HG02870 (cell line): ENCODE data around the gene TLL2.

Source experiments
- ATAC-seq: cut with Tn5 transposase; IDR thresholded peaks from one replicate; pipeline ENCODE4 v1.9.1; 2021; ENCODE audit warnings: mild to moderate bottlenecking, moderate library complexity; ENCODE audit not compliant: unreplicated experiment

The TLL2 gene

GRCh38 chr10:96431211-96431970 is 82.3 kb downstream of the TLL2 start:
- ATAC-seq, result no peak

DNA sequence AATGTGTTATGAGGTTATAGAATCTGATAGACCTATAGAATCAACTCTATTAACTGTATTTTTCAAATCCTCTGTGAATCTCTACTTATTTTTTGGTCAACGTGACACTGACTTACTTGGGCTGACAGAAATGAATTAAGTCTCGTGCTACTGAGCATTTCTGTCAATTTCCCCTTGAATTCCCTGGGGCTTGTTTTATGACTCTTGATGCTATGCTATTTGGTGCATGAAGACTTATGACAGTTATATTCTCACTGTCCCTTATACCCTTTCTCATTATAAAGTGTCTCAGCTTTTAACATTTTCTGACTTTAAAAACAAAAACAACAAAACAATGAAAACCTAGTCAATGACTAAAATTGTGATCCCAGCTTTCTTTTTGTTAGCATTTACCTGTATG is 86.4 kb downstream of the TLL2 start:
- no peak for ATAC-seq

- ATAC-seq, result no peak
Measured at GRCh38 chr10:96422525-96422924, 91.2 kb downstream of the TLL2 start.

DNA sequence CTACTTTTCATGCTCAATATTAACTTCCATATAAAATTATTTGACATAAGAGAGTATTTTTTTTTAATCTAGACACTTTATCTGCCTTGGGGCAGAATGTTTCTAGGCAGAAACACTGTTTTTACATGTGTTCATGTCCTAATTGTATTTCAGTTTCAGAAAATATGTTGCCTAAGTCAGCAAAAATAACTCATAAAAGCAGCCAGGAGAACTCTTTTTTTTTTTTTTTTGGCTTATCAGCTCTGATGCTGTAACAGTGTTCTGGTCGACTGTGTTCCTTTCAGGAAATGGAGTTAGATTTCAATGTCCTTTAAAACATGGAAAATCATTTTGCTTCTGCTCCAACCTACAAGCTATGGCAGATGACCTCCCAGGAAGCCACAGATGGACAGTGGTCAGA is 91.7 kb downstream of the TLL2 start:
- no peak for ATAC-seq

- ATAC-seq, result no peak
Measured at GRCh38 chr10:96420228-96421009, 93.3 kb downstream of the TLL2 start.

DNA sequence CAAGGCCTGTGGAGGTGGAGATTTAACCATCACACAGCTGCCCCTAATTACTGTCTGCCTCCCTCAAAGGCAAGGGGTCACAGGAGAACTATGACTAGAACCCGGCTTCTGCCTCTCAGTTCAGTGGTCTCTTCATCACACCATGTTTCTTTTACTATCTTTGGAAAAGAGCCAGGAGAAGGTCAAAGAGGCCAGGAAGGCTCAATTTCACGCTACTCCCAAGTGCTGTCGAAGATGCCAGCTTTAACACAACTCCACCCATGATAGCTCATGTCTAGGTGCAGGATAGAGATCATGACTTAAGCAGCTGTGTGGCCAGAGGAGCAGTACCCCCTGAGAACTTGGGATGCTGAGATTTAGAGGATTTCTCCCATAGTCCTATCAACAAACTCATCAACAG is 94.4 kb downstream of the TLL2 start:
- ATAC-seq, result no peak

- ATAC-seq, result no peak
Measured at GRCh38 chr10:96418582-96418981, 95.1 kb downstream of the TLL2 start.

GRCh38 chr10:96417441-96417840 is 96.3 kb downstream of the TLL2 start:
- ATAC-seq, result no peak

GRCh38 chr10:96416643-96417042 is 97.1 kb downstream of the TLL2 start:
- ATAC-seq, result no peak

- ATAC-seq, result no peak
Measured at GRCh38 chr10:96415891-96416554, 97.7 kb downstream of the TLL2 start.

GRCh38 chr10:96415150-96415890 is 98.4 kb downstream of the TLL2 start:
- ATAC-seq, result no peak

- no peak for ATAC-seq
Measured at GRCh38 chr10:96414303-96414702, 99.4 kb downstream of the TLL2 start.

DNA sequence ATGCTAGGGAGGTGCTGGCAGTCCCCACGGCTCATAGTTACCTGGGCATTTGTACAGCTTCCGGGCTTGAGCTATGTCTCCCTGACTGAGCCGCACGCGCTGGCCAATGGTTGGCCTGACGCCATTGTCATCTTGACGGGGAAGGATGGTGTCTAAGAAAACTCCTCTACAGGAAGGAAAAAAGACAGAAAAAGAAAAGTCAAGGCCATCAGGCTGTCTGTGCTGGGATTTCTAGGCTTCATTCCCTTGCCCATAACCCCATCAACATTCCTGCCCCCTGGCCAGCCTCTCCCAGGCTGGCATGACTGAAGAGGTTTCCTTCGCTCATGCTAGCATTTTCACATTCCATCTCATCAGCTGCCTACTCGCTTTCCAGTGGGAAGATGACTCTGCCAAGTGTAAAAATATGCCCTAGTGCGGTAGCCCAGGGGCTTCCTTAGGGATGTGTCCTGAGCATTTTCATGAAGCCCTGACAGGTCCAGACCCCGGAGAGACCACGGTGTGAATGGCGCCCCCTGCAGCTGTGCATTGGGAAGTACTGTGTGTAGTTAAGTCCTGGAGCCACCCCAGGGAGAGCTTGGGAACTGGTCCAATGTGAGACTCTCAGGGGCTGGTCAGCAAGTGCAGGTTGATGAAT is 100.5 kb downstream of the TLL2 start:
- no peak for ATAC-seq

DNA sequence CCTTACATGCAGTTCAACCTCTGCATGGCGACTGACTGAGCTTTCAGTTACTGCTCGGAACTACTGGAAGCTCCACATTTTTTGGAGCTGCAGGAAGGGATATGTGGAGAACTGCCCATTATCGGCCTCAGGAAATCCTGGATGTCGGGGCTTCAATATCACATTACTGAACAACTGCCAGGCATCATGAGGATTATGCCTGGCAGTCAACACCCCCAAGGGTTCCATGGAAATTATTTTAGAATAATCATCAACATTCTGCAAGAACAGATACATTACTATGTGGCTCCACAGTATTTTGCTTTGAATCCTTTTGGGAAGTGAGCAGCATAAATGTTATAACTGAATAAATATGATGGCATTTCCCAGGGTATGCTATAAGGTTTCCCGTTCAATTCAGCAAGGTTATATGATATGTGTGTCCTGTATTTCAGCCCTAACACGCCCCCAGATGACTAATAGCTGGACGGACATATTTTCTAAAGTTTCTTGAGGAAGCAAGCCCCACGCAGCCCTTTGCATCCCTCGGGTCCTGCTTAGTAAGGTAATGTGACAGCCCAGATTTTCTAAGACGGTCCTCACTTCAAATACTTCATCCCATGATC is 101.9 kb downstream of the TLL2 start:
- no peak for ATAC-seq

GRCh38 chr10:96410296-96410695 is 103.4 kb downstream of the TLL2 start:
- no peak for ATAC-seq

DNA sequence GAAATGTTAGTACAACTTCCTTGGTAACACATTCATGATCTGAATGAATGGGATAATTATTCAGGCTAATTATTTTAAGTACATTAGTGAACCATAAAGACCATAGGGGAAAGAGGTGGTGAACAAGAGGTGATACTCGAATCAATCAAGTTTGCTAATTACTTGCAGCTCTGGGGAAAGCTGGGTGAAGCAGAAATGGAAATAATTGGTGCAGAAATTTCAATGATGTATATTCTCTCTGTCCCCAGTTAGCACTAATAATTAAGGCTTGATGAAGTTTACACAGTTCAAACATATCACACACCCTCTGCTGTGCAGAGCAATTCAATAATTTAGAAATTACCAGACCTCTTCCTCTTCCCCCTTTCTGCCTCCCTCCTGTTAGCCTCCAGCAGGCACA is 105.5 kb downstream of the TLL2 start:
- ATAC-seq, result no peak

GRCh38 chr10:96407560-96408069 is 106.1 kb downstream of the TLL2 start:
- ATAC-seq, result no peak

DNA sequence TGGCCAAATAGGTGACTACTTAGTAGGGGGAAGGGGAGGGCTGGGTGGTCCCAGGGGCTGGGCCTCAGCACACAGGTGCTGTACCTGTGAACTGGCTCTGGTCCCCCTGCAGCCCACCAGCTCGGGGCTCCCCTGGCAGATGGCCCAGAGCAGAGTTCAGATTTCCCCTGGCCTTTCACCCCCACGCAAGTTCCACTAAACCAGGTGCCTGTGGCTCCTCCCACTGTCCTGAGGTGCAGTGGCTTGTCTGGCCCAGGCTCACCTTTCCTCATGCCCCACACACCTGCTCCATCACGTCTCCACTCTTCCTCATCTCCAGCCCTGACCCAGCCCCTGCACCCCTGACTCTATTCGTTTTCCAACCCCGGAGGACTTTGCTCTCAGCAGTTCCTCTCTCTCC is 107.6 kb downstream of the TLL2 start:
- ATAC-seq, result no peak

GRCh38 chr10:96402417-96403305 is 111.1 kb downstream of the TLL2 start:
- ATAC-seq, result no peak
